PC-3 (cell line): ENCODE measurements around the gene VWA8. TPM values are rescaled to one million over a fixed set of nuclear protein-coding genes. Genes with fewer than 3 reads are reported as not detected.
"Not testable (repeated sequence)": the region's sequence is repeated elsewhere in the genome, so short reads cannot be mapped to it uniquely, and the experiment has no call there.

ENCODE experiments used
- ATAC-seq: fragments of 200-7000 bp; cut with Tn5 transposase; 2 replicates; pipeline ENCODE4 v1.9.1; 2020; ENCODE audit warnings: mild to moderate bottlenecking, moderate library complexity
- BruUV-seq: library from RNA; stranded (reverse); fragments of 400-500 nt; replicated peaks from 2 replicates; lab custom pipeline; 2021; lab: Mats Ljungman, UMichigan
- CTCF ChIA-PET: fragments of 300-600 bp; sonication (Branson Sonifier 250); formaldehyde crosslinking; loops from one replicate; lab custom pipeline; 2022; ENCODE audit warnings: antibody characterized with exemption; lab: Charles Lee
- POLR2A ChIA-PET: fragments of 300-600 bp; sonication (Branson Sonifier 250); formaldehyde crosslinking; loops from one replicate; lab custom pipeline; 2022; ENCODE audit warnings: antibody characterized with exemption; ENCODE audit not compliant: unreplicated experiment; lab: Charles Lee
- DNase-seq: peaks from one replicate; pipeline ENCODE4 v3.0.0-alpha.2; 2015
- H2AFZ ChIP-seq: fragments of 300-600 bp; sonication (generic); 2 replicates; pipeline ENCODE4 v1.6.0; 2016; ENCODE audit warnings: antibody characterized with exemption, low read length
- H3F3A ChIP-seq: fragments of 300-600 bp; sonication (generic); one replicate; pipeline ENCODE4 v1.6.0; 2017; ENCODE audit warnings: antibody characterized with exemption, low read length, control low read depth, mild to moderate bottlenecking; ENCODE audit not compliant: unreplicated experiment
- H3K27ac ChIP-seq: fragments of 300-600 bp; sonication (generic); 2 replicates; pipeline ENCODE4 v1.5.1; 2016; ENCODE audit warnings: mild to moderate bottlenecking, low read length
- H3K27me3 ChIP-seq: fragments of 300-600 bp; sonication (generic); 2 replicates; pipeline ENCODE4 v1.6.1; 2016; ENCODE audit warnings: low read length, mixed read lengths
- H3K36me3 ChIP-seq: fragments of 300-600 bp; sonication (generic); 2 replicates; pipeline ENCODE4 v1.6.1; 2016; ENCODE audit warnings: low read depth, mixed run types, low read length, mixed read lengths
- H3K4me1 ChIP-seq: fragments of 300-600 bp; sonication (generic); 2 replicates; pipeline ENCODE4 v1.5.1; 2016; ENCODE audit warnings: low read length; ENCODE audit not compliant: insufficient read depth
- H3K4me2 ChIP-seq: fragments of 300-600 bp; sonication (generic); 2 replicates; pipeline ENCODE4 v1.6.0; 2016; ENCODE audit warnings: low read length
- H3K4me3 ChIP-seq: fragments of 300-600 bp; sonication (generic); 2 replicates; pipeline ENCODE4 v1.5.1; 2016; ENCODE audit warnings: mild to moderate bottlenecking, low read length, mixed read lengths
- H3K79me2 ChIP-seq: fragments of 300-600 bp; sonication (generic); 2 replicates; pipeline ENCODE4 v1.6.1; 2017; ENCODE audit warnings: low read length, mixed read lengths
- H3K9ac ChIP-seq: fragments of 300-600 bp; sonication (generic); 2 replicates; pipeline ENCODE4 v1.6.0; 2016; ENCODE audit warnings: mild to moderate bottlenecking, low read length
- H3K9me2 ChIP-seq: fragments of 300-600 bp; sonication (generic); replicated peaks from 2 replicates; pipeline ENCODE4 v1.6.1; 2016; ENCODE audit warnings: mixed run types, low read length, mixed read lengths
- H3K9me3 ChIP-seq: fragments of 300-600 bp; sonication (generic); 2 replicates; pipeline ENCODE4 v1.6.1; 2016; ENCODE audit warnings: low read length, mixed read lengths
- H4K20me1 ChIP-seq: fragments of 300-600 bp; sonication (generic); 2 replicates; pipeline ENCODE4 v1.6.1; 2016; ENCODE audit warnings: low read length, mixed read lengths
- EZH2 ChIP-seq: fragments of 300-600 bp; sonication (generic); IDR thresholded peaks from one replicate; pipeline ENCODE4 v1.6.1; 2017; ENCODE audit warnings: antibody characterized with exemption, mild to moderate bottlenecking, low read length; ENCODE audit not compliant: unreplicated experiment
- EZH2phosphoT487 ChIP-seq: fragments of 300-600 bp; sonication (generic); IDR thresholded peaks from 2 replicates; pipeline ENCODE4 v1.6.1; 2018; ENCODE audit warnings: mild to moderate bottlenecking, antibody characterized with exemption, low read length, borderline replicate concordance
- intact Hi-C: fragments of 100-400 bp; cut with micrococcal nuclease; formaldehyde crosslinking; loops from 2 replicates; pipeline ENCODE4 v1.9.0; 2023
- total RNA-seq: library from RNA; depleted of rRNA; stranded (reverse); fragments of >200 nt; gene quantifications from 2 replicates; pipeline ENCODE4 v1.2.3, GENCODE V29; 2014
- TF ChIP-seq, protein P1 (sequence below): fragments of 300-600 bp; sonication (generic); conservative IDR thresholded peaks from 2 replicates; pipeline ENCODE4 v1.5.1; 2017; ENCODE audit warnings: antibody characterized with exemption, low read depth, mild to moderate bottlenecking, low read length

VWA8 gene
- total RNA-seq, 1 experiment from 2014 or later, result 10.0 TPM

GRCh38 chr13:41639237-41639904 is 321.5 kb downstream of the VWA8 start:
- Histone ChIP-seq H3K4me2 (no peak overlapping the region), H3K4me1 (no peaks in the 10 kb centered on the region), H3K36me3 (no peaks in the 10 kb centered on the region), H3K79me2 (no peaks in the 10 kb centered on the region), H3K4me3 (no peak overlapping the region), H3K27me3 (no peaks in the 10 kb centered on the region), H3K9ac (no peak overlapping the region), H3F3A (no peaks in the 10 kb centered on the region), H3K27ac (no peak overlapping the region), H3K9me3 (no peaks in the 10 kb centered on the region), H2AFZ (no peak overlapping the region), H4K20me1 (no peaks in the 10 kb centered on the region), H3K9me2 (no peaks in the 10 kb centered on the region)
- POLR2A ChIA-PET, result no interaction called here
- intact Hi-C loops, result no loop called here
- no peak for ATAC-seq
- DNase-seq, result no peak
- no TSS peak for BruUV-seq
- CTCF ChIA-PET, result no interaction called here
- no peak for TF ChIP-seq EZH2
- no peak for TF ChIP-seq EZH2phosphoT487
- TF ChIP-seq, protein P1, sequence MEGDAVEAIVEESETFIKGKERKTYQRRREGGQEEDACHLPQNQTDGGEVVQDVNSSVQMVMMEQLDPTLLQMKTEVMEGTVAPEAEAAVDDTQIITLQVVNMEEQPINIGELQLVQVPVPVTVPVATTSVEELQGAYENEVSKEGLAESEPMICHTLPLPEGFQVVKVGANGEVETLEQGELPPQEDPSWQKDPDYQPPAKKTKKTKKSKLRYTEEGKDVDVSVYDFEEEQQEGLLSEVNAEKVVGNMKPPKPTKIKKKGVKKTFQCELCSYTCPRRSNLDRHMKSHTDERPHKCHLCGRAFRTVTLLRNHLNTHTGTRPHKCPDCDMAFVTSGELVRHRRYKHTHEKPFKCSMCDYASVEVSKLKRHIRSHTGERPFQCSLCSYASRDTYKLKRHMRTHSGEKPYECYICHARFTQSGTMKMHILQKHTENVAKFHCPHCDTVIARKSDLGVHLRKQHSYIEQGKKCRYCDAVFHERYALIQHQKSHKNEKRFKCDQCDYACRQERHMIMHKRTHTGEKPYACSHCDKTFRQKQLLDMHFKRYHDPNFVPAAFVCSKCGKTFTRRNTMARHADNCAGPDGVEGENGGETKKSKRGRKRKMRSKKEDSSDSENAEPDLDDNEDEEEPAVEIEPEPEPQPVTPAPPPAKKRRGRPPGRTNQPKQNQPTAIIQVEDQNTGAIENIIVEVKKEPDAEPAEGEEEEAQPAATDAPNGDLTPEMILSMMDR, result no peak

DNA sequence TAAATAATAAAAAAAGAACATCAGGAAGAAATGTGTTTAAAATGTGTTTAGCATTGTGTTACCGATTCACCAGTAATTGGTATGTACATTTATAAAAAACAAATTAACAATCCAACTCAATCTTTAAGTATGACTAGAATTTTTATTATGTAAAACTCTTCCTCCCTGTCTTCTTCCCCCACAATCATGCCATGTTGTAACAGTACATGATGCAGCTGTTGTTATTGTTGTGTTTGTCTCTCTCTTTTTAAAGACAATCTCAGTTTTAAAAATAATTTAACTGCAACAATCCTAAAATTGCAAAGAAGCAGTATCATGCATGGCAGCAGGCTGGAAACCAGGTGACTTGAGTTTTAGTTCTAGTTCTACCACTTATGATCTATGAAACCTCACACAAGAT is 323.3 kb downstream of the VWA8 start:
- H3K36me3 ChIP-seq, result no peaks in the 10 kb centered on the region
- ChIA-PET POLR2A (no interaction called here), CTCF (no interaction called here)
- H3K9me2 ChIP-seq, result no peaks in the 10 kb centered on the region
- H3K9me3 ChIP-seq, result no peaks in the 10 kb centered on the region
- DNase-seq (no peak), ATAC-seq (no peak)
- no peaks in the 10 kb centered on the region for H3K79me2 ChIP-seq
- no peak overlapping the region for H3K9ac ChIP-seq
- no peaks in the 10 kb centered on the region for H3K4me1 ChIP-seq
- TF ChIP-seq, protein P1, result no peak
- TF ChIP-seq EZH2 (no peak), EZH2phosphoT487 (no peak)
- H2AFZ ChIP-seq, result no peak overlapping the region
- H3F3A ChIP-seq, result no peaks in the 10 kb centered on the region
- no peak overlapping the region for H3K4me2 ChIP-seq
- H4K20me1 ChIP-seq, result no peaks in the 10 kb centered on the region
- H3K27ac ChIP-seq, result no peak overlapping the region
- no TSS peak for BruUV-seq
- intact Hi-C loops, result no loop called here
- H3K27me3 ChIP-seq, result no peaks in the 10 kb centered on the region
- no peak overlapping the region for H3K4me3 ChIP-seq

DNA sequence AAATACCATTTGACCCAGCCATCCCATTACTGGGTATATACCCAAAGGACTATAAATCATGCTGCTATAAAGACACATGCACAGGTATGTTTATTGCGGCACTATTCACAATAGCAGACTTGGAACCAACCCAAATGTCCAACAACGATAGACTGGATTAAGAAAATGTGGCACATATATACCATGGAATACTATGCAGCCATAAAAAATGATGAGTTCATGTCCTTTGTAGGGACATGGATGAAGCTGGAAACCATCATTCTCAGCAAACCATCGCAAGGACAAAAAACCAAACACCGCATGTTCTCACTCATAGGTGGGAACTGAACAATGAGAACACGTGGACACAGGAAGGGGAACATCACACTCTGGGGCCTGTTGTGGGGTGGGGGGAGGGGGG is 323.9 kb downstream of the VWA8 start:
- H3K4me3 ChIP-seq, DNase-seq, H3K9ac ChIP-seq, BruUV-seq, H3K79me2 ChIP-seq, H3K27me3 ChIP-seq, H4K20me1 ChIP-seq, ATAC-seq, H3K27ac ChIP-seq, H2AFZ ChIP-seq, H3K36me3 ChIP-seq, H3K9me2 ChIP-seq, H3K9me3 ChIP-seq, POLR2A ChIA-PET, H3F3A ChIP-seq, H3K4me1 ChIP-seq, H3K4me2 ChIP-seq, CTCF ChIA-PET, intact Hi-C loops: not testable (repeated sequence)

DNA sequence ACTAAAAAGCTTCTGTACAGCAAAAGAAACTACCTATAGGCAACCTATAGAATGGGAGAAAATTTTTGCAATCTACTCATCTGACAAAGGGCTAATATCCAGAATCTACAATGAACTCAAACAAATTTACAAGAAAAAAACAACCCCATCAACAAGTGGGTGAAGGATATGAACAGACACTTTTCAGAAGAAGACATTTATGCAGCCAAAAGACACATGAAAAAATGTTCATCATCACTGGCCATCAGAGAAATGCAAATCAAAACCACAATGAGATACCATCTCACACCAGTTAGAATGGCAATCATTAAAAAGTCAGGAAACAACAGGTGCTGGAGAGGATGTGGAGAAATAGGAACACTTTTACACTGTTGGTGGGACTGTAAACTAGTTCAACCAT is 324.3 kb downstream of the VWA8 start:
- CTCF ChIA-PET, BruUV-seq, DNase-seq, H3K9ac ChIP-seq, H3K27ac ChIP-seq, ATAC-seq, H3K79me2 ChIP-seq, H3K9me3 ChIP-seq, H3K4me1 ChIP-seq, H3K4me3 ChIP-seq, H3F3A ChIP-seq, H3K9me2 ChIP-seq, H4K20me1 ChIP-seq, POLR2A ChIA-PET, intact Hi-C loops, H2AFZ ChIP-seq, H3K36me3 ChIP-seq, H3K4me2 ChIP-seq, H3K27me3 ChIP-seq: not testable (repeated sequence)
